ENCODE data around the gene PCYOX1L.
A peak's percentile ranks its signal among the peaks of the same experiment; 100 is the strongest.

PCYOX1L gene

DNA sequence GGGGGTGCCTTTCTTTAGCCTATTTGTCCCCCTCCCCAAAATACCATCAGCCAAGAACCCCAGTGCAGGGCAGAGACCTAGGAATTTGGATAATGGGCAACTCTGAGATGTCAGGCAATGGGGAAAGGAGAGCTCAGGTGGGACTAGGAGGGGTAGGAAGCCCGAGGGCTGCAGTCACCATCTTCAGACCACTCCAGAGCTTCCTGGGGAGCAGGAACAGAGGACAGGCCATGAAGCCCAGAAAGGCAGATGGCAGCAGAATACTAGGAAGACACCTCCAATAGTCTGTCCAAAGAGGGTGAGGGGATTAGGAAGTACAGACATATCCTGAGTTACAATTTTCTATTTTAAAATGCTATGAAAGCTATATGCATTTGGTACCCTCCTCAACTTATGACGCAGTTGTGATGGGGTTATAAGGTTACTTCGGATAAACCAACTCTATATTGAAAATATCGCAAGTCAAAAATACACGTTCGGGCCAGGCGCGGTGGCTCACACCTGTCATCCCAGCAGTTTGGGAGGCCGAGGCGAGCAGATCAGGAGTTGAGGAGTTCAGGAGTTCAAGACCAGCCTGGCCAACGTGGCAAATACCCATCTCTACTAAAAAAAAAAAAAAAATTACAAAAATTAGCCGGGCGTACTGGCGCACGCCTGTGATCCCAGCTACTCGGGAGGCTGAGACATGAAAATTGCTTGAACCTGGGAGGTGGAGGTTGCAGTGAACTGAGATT, 55.8 kb downstream of the PCYOX1L start:
- TF ChIP-seq CTCF (IDR thresholded peaks at IDR 0.05; ENCODE audit: low read depth, low read length), result no peak

GRCh38 chr5:149414405-149415065, 56.7 kb downstream of the PCYOX1L start:
- no peak for TF ChIP-seq CTCF (IDR thresholded peaks at IDR 0.05; ENCODE audit: low read depth, low read length)
- H3K4me3 ChIP-seq (ENCODE audit: low read depth, low read length), result no peak overlapping the region

More for the DNA sequence above, 55.8 kb downstream of the PCYOX1L start:
- no peak overlapping the region for H3K4me3 ChIP-seq (ENCODE audit: low read depth, low read length)

GRCh38 chr5:149415066-149415967, 57.5 kb downstream of the PCYOX1L start:
- TF ChIP-seq CTCF (IDR thresholded peaks at IDR 0.05; ENCODE audit: low read depth, low read length), result no peak
- H3K4me3 ChIP-seq (ENCODE audit: low read depth, low read length), result no peak overlapping the region

GRCh38 chr5:149416987-149417710, 59.3 kb downstream of the PCYOX1L start:
- H3K4me3 ChIP-seq (ENCODE audit: low read depth, low read length), result peak overlapping the region; percentile 18
- TF ChIP-seq CTCF (IDR thresholded peaks at IDR 0.05; ENCODE audit: low read depth, low read length), result no peak

- no peak for TF ChIP-seq CTCF (IDR thresholded peaks at IDR 0.05; ENCODE audit: low read depth, low read length)
- no peak overlapping the region for H3K4me3 ChIP-seq (ENCODE audit: low read depth, low read length)
These were observed 60.0 kb downstream of the PCYOX1L start for GRCh38 chr5:149417711-149418368.

DNA sequence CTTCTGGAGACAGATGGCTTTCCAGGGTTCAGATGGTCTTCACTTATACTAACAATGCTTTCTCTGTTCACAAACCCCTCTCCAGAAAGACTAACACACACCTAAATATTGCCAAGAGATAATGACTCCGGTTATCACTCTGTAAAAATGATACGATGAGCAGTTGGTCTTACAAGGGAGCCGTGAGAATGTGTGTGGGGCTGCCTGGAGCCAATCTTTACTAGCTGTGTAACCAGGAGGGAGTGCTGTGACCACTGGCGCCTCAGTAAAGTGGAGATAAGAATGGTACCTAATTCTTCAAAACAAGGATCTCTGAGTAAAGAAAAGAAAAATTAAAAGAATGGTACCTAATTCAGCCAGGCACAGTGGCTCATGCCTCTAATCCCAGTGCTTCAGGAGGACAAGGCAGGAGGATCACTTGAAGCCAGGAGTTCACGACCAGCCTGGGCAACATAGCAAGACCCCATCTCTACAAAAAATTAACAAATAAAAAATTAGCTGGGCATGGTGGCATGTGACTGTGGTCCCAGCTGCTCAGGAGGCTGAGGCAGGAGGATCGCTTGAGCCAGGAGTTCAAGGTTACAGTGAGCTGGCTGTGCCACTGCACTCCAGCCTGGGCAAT, 61.2 kb downstream of the PCYOX1L start:
- TF ChIP-seq CTCF (IDR thresholded peaks at IDR 0.05; ENCODE audit: low read depth, low read length), result no peak

More for the DNA sequence above, 61.2 kb downstream of the PCYOX1L start:
- H3K4me3 ChIP-seq (ENCODE audit: low read depth, low read length), result no peak overlapping the region
